Stomach smooth muscle (tissue), 2 donors: ENCODE data around the gene MILR1.

Experiments
- H3K27ac ChIP-seq: one replicate; pipeline ENCODE4 v1.7.0; 2013; ENCODE audit warnings: mild to moderate bottlenecking, low read length, inconsistent platforms
- H3K27me3 ChIP-seq, 2 donors: one replicate each; pipeline ENCODE4 v1.7.0; 2013; ENCODE audit warnings: low read length in 2 of 2; ENCODE audit not compliant: insufficient read depth in 2 of 2, control insufficient read depth in 1 of 2
- H3K36me3 ChIP-seq, 2 donors: one replicate each; pipeline ENCODE4 v1.7.0; 2013; ENCODE audit warnings: low read length in 2 of 2; ENCODE audit not compliant: control insufficient read depth in 2 of 2, insufficient read depth in 2 of 2
- H3K4me1 ChIP-seq: one replicate; pipeline ENCODE4 v1.7.0; 2013; ENCODE audit warnings: low read length; ENCODE audit not compliant: control insufficient read depth, insufficient read depth
- H3K4me3 ChIP-seq, 2 donors: one replicate each; pipeline ENCODE4 v1.7.0; 2013; ENCODE audit warnings: low read length in 2 of 2
- H3K9ac ChIP-seq, 2 donors: one replicate each; pipeline ENCODE4 v1.7.0; 2013; ENCODE audit warnings: low read length in 2 of 2, mild to moderate bottlenecking in 1 of 2
- H3K9me3 ChIP-seq, 2 donors: one replicate each; pipeline ENCODE4 v1.7.0; 2013; ENCODE audit warnings: low read length in 2 of 2; ENCODE audit not compliant: control insufficient read depth in 2 of 2
- donor health status: healthy.
- donor health status: Pancreatic carcinoma.

The MILR1 gene

GRCh38 chr17:64470625-64471024, 21.7 kb downstream of the MILR1 start:
- H3K4me1 ChIP-seq: no peaks in the 10 kb centered on the region
- H3K4me3 ChIP-seq: no peak overlapping the region
- no peak overlapping the region for H3K9ac ChIP-seq
- H3K27ac ChIP-seq: no peak overlapping the region
- peaks cover 0 to 2% of the 10 kb centered on the region in 2 donors for H3K27me3 ChIP-seq
- H3K9me3 ChIP-seq: no peaks in the 10 kb centered on the region
- no peaks in the 10 kb centered on the region for H3K36me3 ChIP-seq

GRCh38 chr17:64471440-64471839, 22.5 kb downstream of the MILR1 start:
- H3K4me1 ChIP-seq: no peaks in the 10 kb centered on the region
- no peak overlapping the region for H3K9ac ChIP-seq
- H3K36me3 ChIP-seq: no peaks in the 10 kb centered on the region
- H3K27me3 ChIP-seq: no peaks in the 10 kb centered on the region
- no peak overlapping the region for H3K4me3 ChIP-seq
- no peaks in the 10 kb centered on the region for H3K9me3 ChIP-seq
- H3K27ac ChIP-seq: no peak overlapping the region

GRCh38 chr17:64472564-64472963, 23.6 kb downstream of the MILR1 start:
- Histone ChIP-seq H3K4me3 (no peak overlapping the region), H3K27ac (no peak overlapping the region), H3K27me3 (no peaks in the 10 kb centered on the region), H3K9me3 (no peaks in the 10 kb centered on the region), H3K36me3 (no peaks in the 10 kb centered on the region), H3K9ac (no peak overlapping the region), H3K4me1 (no peaks in the 10 kb centered on the region)

GRCh38 chr17:64477849-64478248, 28.9 kb downstream of the MILR1 start:
- Histone ChIP-seq H3K36me3 (peaks cover 5 to 8% of the 10 kb centered on the region in 2 donors), H3K9me3 (no peaks in the 10 kb centered on the region), H3K9ac (no peak overlapping the region), H3K4me1 (no peaks in the 10 kb centered on the region), H3K4me3 (no peak overlapping the region), H3K27ac (no peak overlapping the region), H3K27me3 (no peaks in the 10 kb centered on the region)

GRCh38 chr17:64480951-64481350, 32.0 kb downstream of the MILR1 start:
- Histone ChIP-seq H3K9me3 (no peaks in the 10 kb centered on the region), H3K4me3 (no peak overlapping the region), H3K4me1 (no peaks in the 10 kb centered on the region), H3K9ac (no peak overlapping the region), H3K36me3 (peaks cover 14 to 17% of the 10 kb centered on the region in 2 donors), H3K27ac (no peak overlapping the region), H3K27me3 (no peaks in the 10 kb centered on the region)

GRCh38 chr17:64484380-64484779, 35.5 kb downstream of the MILR1 start:
- no peaks in the 10 kb centered on the region for H3K27me3 ChIP-seq
- peaks cover 18% of the 10 kb centered on the region in 2 donors for H3K36me3 ChIP-seq
- H3K4me1 ChIP-seq: no peaks in the 10 kb centered on the region
- no peaks in the 10 kb centered on the region for H3K9me3 ChIP-seq
- no peak overlapping the region for H3K4me3 ChIP-seq
- no peak overlapping the region for H3K9ac ChIP-seq
- H3K27ac ChIP-seq: no peak overlapping the region

- H3K4me3 ChIP-seq: no peak overlapping the region
- peaks cover 17 to 22% of the 10 kb centered on the region in 2 donors for H3K36me3 ChIP-seq
- no peak overlapping the region for H3K9ac ChIP-seq
These were observed 39.4 kb downstream of the MILR1 start for GRCh38 chr17:64488301-64488700.

GRCh38 chr17:64491034-64491860, 42.3 kb downstream of the MILR1 start:
- H3K9me3 ChIP-seq: no peaks in the 10 kb centered on the region
- H3K27me3 ChIP-seq: no peaks in the 10 kb centered on the region
- H3K9ac ChIP-seq: no peak overlapping the region
- H3K4me1 ChIP-seq: peaks cover 5% of the 10 kb centered on the region
- peaks cover 7 to 14% of the 10 kb centered on the region in 2 donors for H3K36me3 ChIP-seq
- H3K4me3 ChIP-seq: no peak overlapping the region
- no peak overlapping the region for H3K27ac ChIP-seq

More at GRCh38 chr17:64488301-64488700, 39.4 kb downstream of the MILR1 start:
- no peak overlapping the region for H3K27ac ChIP-seq
- H3K9me3 ChIP-seq: no peaks in the 10 kb centered on the region
- no peaks in the 10 kb centered on the region for H3K27me3 ChIP-seq
- no peaks in the 10 kb centered on the region for H3K4me1 ChIP-seq

- Histone ChIP-seq H3K36me3 (peaks cover 7 to 14% of the 10 kb centered on the region in 2 donors), H3K27ac (no peak overlapping the region), H3K4me1 (peaks cover 5% of the 10 kb centered on the region), H3K9me3 (no peaks in the 10 kb centered on the region), H3K4me3 (no peak overlapping the region), H3K27me3 (no peaks in the 10 kb centered on the region), H3K9ac (no peak overlapping the region)
These were observed 43.1 kb downstream of the MILR1 start for GRCh38 chr17:64491994-64492393.

- H3K9ac ChIP-seq: no peak overlapping the region
- peaks cover 11% of the 10 kb centered on the region for H3K4me1 ChIP-seq
- H3K9me3 ChIP-seq: no peaks in the 10 kb centered on the region
- no peak overlapping the region for H3K4me3 ChIP-seq
- peaks cover 7 to 14% of the 10 kb centered on the region in 2 donors for H3K36me3 ChIP-seq
- no peak overlapping the region for H3K27ac ChIP-seq
- H3K27me3 ChIP-seq: no peaks in the 10 kb centered on the region
These were observed 43.7 kb downstream of the MILR1 start for GRCh38 chr17:64492481-64493109.

GRCh38 chr17:64494121-64494520, 45.2 kb downstream of the MILR1 start:
- Histone ChIP-seq H3K4me3 (no peak overlapping the region), H3K27me3 (no peaks in the 10 kb centered on the region), H3K9me3 (no peaks in the 10 kb centered on the region), H3K36me3 (peaks cover 13 to 16% of the 10 kb centered on the region in 2 donors), H3K4me1 (peaks cover 11% of the 10 kb centered on the region), H3K9ac (no peak overlapping the region), H3K27ac (no peak overlapping the region)
